NT2/D1 (cell line): ENCODE measurements around the gene ANO5.

Experiments
- SUZ12 ChIP-seq: IDR thresholded peaks from 2 replicates; pipeline ENCODE4 v1.6.1; 2011; ENCODE audit not compliant: insufficient read length, insufficient read depth; ENCODE audit errors: extremely low read depth
- ZNF274 ChIP-seq: IDR thresholded peaks from 2 replicates; pipeline ENCODE4 v1.6.1; 2011; ENCODE audit warnings: mild to moderate bottlenecking, low read depth, low read length

GRCh38 chr11:22207162-22207561 lies 14.3 kb downstream of the ANO5 start:
- TF ChIP-seq ZNF274 (no peak), SUZ12 (no peak)
